IPS-20b (cell line): Measurements from ENCODE around the gene SND1.

ENCODE experiments used
- H3K27ac ChIP-seq: one replicate; pipeline ENCODE4 v1.5.1; 2013; ENCODE audit warnings: low read length
- H3K27me3 ChIP-seq: 2 replicates; pipeline ENCODE4 v1.6.1; 2013; ENCODE audit warnings: mild to moderate bottlenecking, low read length, inconsistent platforms; ENCODE audit not compliant: insufficient read depth
- H3K36me3 ChIP-seq: 2 replicates; pipeline ENCODE4 v1.6.1; 2013; ENCODE audit warnings: low read depth, mild to moderate bottlenecking, inconsistent platforms, low read length, moderate library complexity; ENCODE audit not compliant: insufficient read depth
- H3K4me1 ChIP-seq: 2 replicates; pipeline ENCODE4 v1.6.1; 2013; ENCODE audit warnings: mild to moderate bottlenecking, control low read depth, inconsistent platforms, low read length, moderate library complexity; ENCODE audit not compliant: insufficient read depth
- H3K4me3 ChIP-seq: 2 replicates; pipeline ENCODE4 v1.5.1; 2013; ENCODE audit warnings: mild to moderate bottlenecking, low read length, inconsistent platforms
- H3K9ac ChIP-seq: 2 replicates; pipeline ENCODE4 v1.6.1; 2013; ENCODE audit warnings: low read depth, mild to moderate bottlenecking, inconsistent platforms, low read length, moderate library complexity
- H3K9me3 ChIP-seq: 2 replicates; pipeline ENCODE4 v1.6.1; 2013; ENCODE audit warnings: mild to moderate bottlenecking, low read depth, low read length, inconsistent platforms; ENCODE audit not compliant: insufficient read depth

The SND1 gene

GRCh38 chr7:128005759-128006159, 353.8 kb downstream of the SND1 start:
- H3K4me3 ChIP-seq: no peak overlapping the region
- H3K9me3 ChIP-seq: no peaks in the 10 kb centered on the region
- no peak overlapping the region for H3K9ac ChIP-seq
- H3K27me3 ChIP-seq: no peaks in the 10 kb centered on the region
- peaks cover 5% of the 10 kb centered on the region; the same call in 1 of the 2 replicates for H3K4me1 ChIP-seq
- H3K36me3 ChIP-seq: 0 out of 2 replicates have a peak, but pooled peaks cover 4% of the 10 kb centered on the region
- H3K27ac ChIP-seq: no peak overlapping the region

DNA sequence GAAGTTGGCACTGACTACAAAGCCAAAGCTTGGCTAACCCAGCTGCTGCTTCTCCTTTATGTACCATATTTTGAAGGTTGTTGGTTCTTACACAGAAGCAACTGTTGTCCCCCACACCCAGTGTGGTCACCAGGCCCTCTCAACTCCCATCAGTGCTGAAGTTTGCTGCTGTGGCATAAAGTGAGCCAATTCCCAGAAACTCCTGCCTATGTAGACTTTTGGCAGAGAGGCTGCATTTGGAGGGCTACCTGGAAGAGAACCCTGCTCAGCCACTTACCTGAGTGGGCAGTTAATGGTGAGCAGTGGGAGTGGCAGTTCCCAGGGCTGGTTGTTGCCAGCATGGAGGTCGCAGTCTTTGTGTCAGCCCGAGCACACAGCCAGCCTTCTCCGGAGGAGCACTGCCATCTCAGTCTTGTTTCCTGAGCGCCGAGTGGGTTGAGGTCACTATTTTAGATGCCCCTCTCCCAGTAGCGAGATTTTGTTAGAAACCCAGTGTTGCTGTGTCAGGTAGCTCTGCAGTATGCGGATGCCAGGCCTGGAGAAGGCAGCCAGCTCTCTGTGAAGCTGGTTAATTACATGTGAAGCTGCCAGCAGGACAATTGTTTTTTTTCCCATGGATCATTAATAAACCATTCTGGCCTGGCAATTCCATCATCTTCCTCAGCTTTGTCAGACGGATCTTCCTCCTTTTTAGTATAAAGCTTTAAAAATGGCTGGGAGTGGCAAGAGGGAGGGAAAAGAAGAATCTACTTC, 354.7 kb downstream of the SND1 start:
- Histone ChIP-seq H3K27ac (no peak overlapping the region), H3K9me3 (no peaks in the 10 kb centered on the region), H3K27me3 (no peaks in the 10 kb centered on the region), H3K36me3 (no peaks in the 10 kb centered on the region), H3K4me1 (peaks cover 9% of the 10 kb centered on the region; the same call in 1 of the 2 replicates), H3K4me3 (no peak overlapping the region), H3K9ac (no peak overlapping the region)

- Histone ChIP-seq H3K9ac (no peak overlapping the region), H3K27ac (no peak overlapping the region), H3K9me3 (no peaks in the 10 kb centered on the region), H3K4me3 (no peak overlapping the region), H3K27me3 (no peaks in the 10 kb centered on the region), H3K4me1 (peaks cover 11% of the 10 kb centered on the region; the same call in 1 of the 2 replicates), H3K36me3 (no peaks in the 10 kb centered on the region)
Measured at GRCh38 chr7:128007303-128007680, 355.3 kb downstream of the SND1 start.

- Histone ChIP-seq H3K27me3 (no peaks in the 10 kb centered on the region), H3K9me3 (no peaks in the 10 kb centered on the region), H3K27ac (no peak overlapping the region), H3K9ac (no peak overlapping the region), H3K4me1 (peaks cover 15% of the 10 kb centered on the region; the same call in 1 of the 2 replicates), H3K4me3 (no peak overlapping the region), H3K36me3 (no peaks in the 10 kb centered on the region)
Measured at GRCh38 chr7:128008141-128008540, 356.1 kb downstream of the SND1 start.

DNA sequence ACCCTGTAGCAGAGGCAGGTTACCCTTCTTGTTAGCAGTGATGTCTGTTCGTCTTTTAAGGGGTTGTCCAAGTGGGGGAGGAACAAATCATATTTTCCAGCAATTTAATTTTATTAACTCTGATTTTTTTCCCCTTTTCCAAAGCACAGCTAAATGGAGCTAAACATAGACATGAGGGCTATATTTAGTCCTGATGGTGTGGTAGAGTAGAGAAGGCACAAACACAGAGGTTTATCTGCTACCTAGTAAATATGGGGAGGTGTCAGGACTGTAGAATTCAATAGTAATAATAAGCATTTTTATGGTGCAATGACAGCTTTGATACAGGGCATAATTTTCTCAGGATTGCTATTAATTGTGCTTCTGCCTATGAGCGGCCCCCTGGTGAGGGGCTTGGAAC, 356.8 kb downstream of the SND1 start:
- no peak overlapping the region for H3K27ac ChIP-seq
- H3K9me3 ChIP-seq: no peaks in the 10 kb centered on the region
- no peak overlapping the region for H3K9ac ChIP-seq
- no peak overlapping the region for H3K4me3 ChIP-seq
- peaks cover 15% of the 10 kb centered on the region; the same call in 1 of the 2 replicates for H3K4me1 ChIP-seq
- no peaks in the 10 kb centered on the region; the same call in 1 of the 2 replicates for H3K36me3 ChIP-seq
- H3K27me3 ChIP-seq: no peaks in the 10 kb centered on the region

- Histone ChIP-seq H3K27me3 (no peaks in the 10 kb centered on the region), H3K27ac (no peak overlapping the region), H3K4me1 (peaks cover 15% of the 10 kb centered on the region; the same call in 1 of the 2 replicates), H3K9ac (no peak overlapping the region), H3K36me3 (no peaks in the 10 kb centered on the region; the same call in 1 of the 2 replicates), H3K9me3 (no peaks in the 10 kb centered on the region), H3K4me3 (no peak overlapping the region)
Measured at GRCh38 chr7:128010391-128011127, 358.6 kb downstream of the SND1 start.

DNA sequence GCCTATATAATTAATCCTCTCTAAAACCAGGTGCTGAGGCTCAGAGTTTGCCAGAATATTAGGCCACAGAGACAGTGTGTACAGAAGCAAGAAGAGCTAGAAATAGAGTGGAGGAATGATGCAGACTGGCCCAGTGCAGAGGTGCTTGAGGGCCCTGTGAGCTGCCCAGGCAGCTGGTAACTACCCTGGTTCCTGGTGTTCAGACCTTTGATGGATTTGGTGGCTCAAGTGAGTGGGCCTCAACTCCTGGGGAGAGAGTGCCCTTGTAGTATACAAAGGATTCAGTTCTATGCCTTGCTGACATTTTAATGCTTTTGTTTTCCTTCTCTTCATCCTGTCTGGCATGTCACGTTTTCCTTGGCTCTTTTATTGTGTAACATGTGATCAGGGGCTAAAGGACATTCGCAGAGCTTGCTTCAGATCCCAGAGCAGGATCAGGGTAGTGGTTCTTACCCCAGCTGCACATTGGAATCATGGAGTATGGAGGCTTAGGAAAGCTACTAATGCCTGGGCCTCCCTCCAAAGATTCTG, 359.2 kb downstream of the SND1 start:
- no peak overlapping the region for H3K9ac ChIP-seq
- no peak overlapping the region for H3K4me3 ChIP-seq
- H3K27ac ChIP-seq: no peak overlapping the region
- H3K4me1 ChIP-seq: peaks cover 15% of the 10 kb centered on the region; the same call in 1 of the 2 replicates
- H3K9me3 ChIP-seq: no peaks in the 10 kb centered on the region
- H3K27me3 ChIP-seq: no peaks in the 10 kb centered on the region
- H3K36me3 ChIP-seq: no peaks in the 10 kb centered on the region; the same call in 1 of the 2 replicates

DNA sequence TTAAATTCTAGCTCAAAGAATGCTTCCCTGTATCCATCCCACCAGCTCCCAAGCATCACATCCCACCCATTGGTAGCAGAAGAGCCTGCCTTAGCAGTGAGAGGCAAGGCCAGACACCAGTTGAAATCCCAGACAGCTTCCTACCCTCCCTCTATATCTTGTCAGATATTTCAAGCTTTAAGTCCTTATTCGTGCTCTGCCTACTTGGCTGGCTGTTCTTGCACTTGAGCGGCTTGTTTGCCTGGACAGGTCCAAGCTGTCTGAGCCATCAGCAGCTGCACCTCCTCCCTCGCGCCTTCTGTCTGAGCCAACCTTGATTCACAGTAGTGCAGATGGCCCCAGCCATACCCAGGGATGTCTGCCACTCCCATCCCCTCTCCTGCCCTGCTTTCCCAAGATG, 362.8 kb downstream of the SND1 start:
- H3K36me3 ChIP-seq: no peaks in the 10 kb centered on the region; the same call in 1 of the 2 replicates
- H3K4me1 ChIP-seq: peaks cover 31% of the 10 kb centered on the region
- no peak overlapping the region for H3K27ac ChIP-seq
- H3K4me3 ChIP-seq: no peak overlapping the region
- H3K27me3 ChIP-seq: no peaks in the 10 kb centered on the region
- H3K9me3 ChIP-seq: no peaks in the 10 kb centered on the region
- H3K9ac ChIP-seq: no peak overlapping the region

- Histone ChIP-seq H3K27me3 (no peaks in the 10 kb centered on the region), H3K9ac (no peak overlapping the region), H3K36me3 (peaks cover 8% of the 10 kb centered on the region; the same call in 1 of the 2 replicates), H3K4me3 (no peak overlapping the region), H3K27ac (no peak overlapping the region), H3K9me3 (no peaks in the 10 kb centered on the region), H3K4me1 (peaks cover 29% of the 10 kb centered on the region)
Measured at GRCh38 chr7:128017460-128017859, 365.5 kb downstream of the SND1 start.

- H3K4me1 ChIP-seq: peaks cover 31% of the 10 kb centered on the region
Measured at GRCh38 chr7:128017862-128018845, 366.2 kb downstream of the SND1 start.

GRCh38 chr7:128019288-128019687, 367.3 kb downstream of the SND1 start:
- Histone ChIP-seq H3K9ac (no peak overlapping the region), H3K9me3 (no peaks in the 10 kb centered on the region), H3K27ac (no peak overlapping the region), H3K36me3 (peaks cover 13% of the 10 kb centered on the region; the same call in 1 of the 2 replicates), H3K4me3 (no peak overlapping the region), H3K4me1 (peaks cover 31% of the 10 kb centered on the region), H3K27me3 (no peaks in the 10 kb centered on the region)

More at GRCh38 chr7:128017862-128018845, 366.2 kb downstream of the SND1 start:
- Histone ChIP-seq H3K27me3 (no peaks in the 10 kb centered on the region), H3K9me3 (no peaks in the 10 kb centered on the region), H3K9ac (no peak overlapping the region), H3K27ac (no peak overlapping the region), H3K36me3 (peaks cover 9% of the 10 kb centered on the region; the same call in 1 of the 2 replicates), H3K4me3 (no peak overlapping the region)
